HepG2 (cell line): ENCODE data around the gene MASP2. TPM values are rescaled to one million over a fixed set of nuclear protein-coding genes. Genes with fewer than 3 reads are reported as not detected.

Source experiments
- CBX2 ChIP-seq, 2 experiments: fragments of 200-600 bp in 1 of 2; sonication (generic); formaldehyde crosslinking in 1 of 2; IDR thresholded peaks; 2 replicates each; pipeline versions ENCODE4 v1.7.0 to v1.8.1; 2018 to 2022; ENCODE audit warnings: low read depth in 2 of 2, low read length in 1 of 2, mild to moderate bottlenecking in 1 of 2, missing genetic modification reagents in 1 of 2
- EHMT2 ChIP-seq: fragments of 200-600 bp; sonication (generic); IDR thresholded peaks from 2 replicates; pipeline ENCODE4 v1.7.0; 2017; ENCODE audit warnings: antibody characterized with exemption, low read depth, low read length, borderline replicate concordance
- KLF12 ChIP-seq: sonication (generic); formaldehyde crosslinking; IDR thresholded peaks from 2 replicates; pipeline ENCODE4 v1.4.0; 2020; ENCODE audit warnings: missing genetic modification reagents, borderline replicate concordance
- KLF13 ChIP-seq: sonication (generic); formaldehyde crosslinking; IDR thresholded peaks from 2 replicates; pipeline ENCODE4 v1.4.0; 2020; ENCODE audit warnings: mild to moderate bottlenecking, missing genetic modification reagents
- MTF2 ChIP-seq: sonication (generic); formaldehyde crosslinking; IDR thresholded peaks from 2 replicates; pipeline ENCODE4 v1.5.0; 2020; ENCODE audit warnings: missing genetic modification reagents, borderline replicate concordance
- MYNN ChIP-seq: sonication (generic); formaldehyde crosslinking; IDR thresholded peaks from 2 replicates; pipeline ENCODE4 v1.4.0; 2020; ENCODE audit warnings: mild to moderate bottlenecking, low read depth, missing genetic modification reagents
- MZF1 ChIP-seq: sonication (generic); formaldehyde crosslinking; IDR thresholded peaks from 2 replicates; pipeline ENCODE4 v1.8.1; 2023; ENCODE audit warnings: mild to moderate bottlenecking, missing genetic modification reagents, borderline replicate concordance
- PAWR ChIP-seq: sonication (generic); formaldehyde crosslinking; IDR thresholded peaks from 2 replicates; pipeline ENCODE4 v1.4.0; 2020; ENCODE audit warnings: missing genetic modification reagents, mild to moderate bottlenecking, borderline replicate concordance
- PAX8 ChIP-seq: sonication (generic); formaldehyde crosslinking; IDR thresholded peaks from 2 replicates; pipeline ENCODE4 v1.8.0; 2022; ENCODE audit warnings: mild to moderate bottlenecking, missing genetic modification reagents, borderline replicate concordance
- PITX1 ChIP-seq: sonication (generic); formaldehyde crosslinking; IDR thresholded peaks from 2 replicates; pipeline ENCODE4 v1.5.1; 2020; ENCODE audit warnings: mild to moderate bottlenecking, missing genetic modification reagents
- REL ChIP-seq: sonication (generic); formaldehyde crosslinking; conservative IDR thresholded peaks from 2 replicates; pipeline ENCODE4 v1.8.0; 2022; ENCODE audit warnings: mild to moderate bottlenecking, missing genetic modification reagents, moderate library complexity
- RFX3 ChIP-seq: IDR thresholded peaks from 2 replicates; pipeline ENCODE4 v1.6.1; 2016; ENCODE audit warnings: missing biosample characterization, missing genetic modification reagents
- RFXANK ChIP-seq: IDR thresholded peaks from 2 replicates; pipeline ENCODE4 v1.6.1; 2016
- TBP ChIP-seq: sonication (generic); formaldehyde crosslinking; IDR thresholded peaks from 2 replicates; pipeline ENCODE4 v1.5.0; 2020; ENCODE audit warnings: missing genetic modification reagents
- ZBTB1 ChIP-seq: sonication (generic); formaldehyde crosslinking; IDR thresholded peaks from 2 replicates; pipeline ENCODE4 v1.4.0; 2020; ENCODE audit warnings: missing genetic modification reagents, borderline replicate concordance
- ZNF382 ChIP-seq: sonication (generic); formaldehyde crosslinking; IDR thresholded peaks from 2 replicates; pipeline ENCODE4 v1.5.0; 2020; ENCODE audit warnings: missing genetic modification reagents, mild to moderate bottlenecking, borderline replicate concordance
- ZNF432 ChIP-seq: sonication (generic); formaldehyde crosslinking; IDR thresholded peaks from 2 replicates; pipeline ENCODE4 v1.5.0; 2020; ENCODE audit warnings: missing genetic modification reagents, mild to moderate bottlenecking, borderline replicate concordance
- ZNF556 ChIP-seq: sonication (generic); formaldehyde crosslinking; IDR thresholded peaks from 2 replicates; pipeline ENCODE4 v1.4.0; 2020; ENCODE audit warnings: mild to moderate bottlenecking, missing genetic modification reagents, borderline replicate concordance
- ZNF572 ChIP-seq: sonication (generic); formaldehyde crosslinking; IDR thresholded peaks from 2 replicates; pipeline ENCODE4 v1.5.1; 2020; ENCODE audit warnings: mild to moderate bottlenecking, missing genetic modification reagents
- polyA plus RNA-seq, 8 experiments: library from polyadenylated mRNA; depleted of rRNA in 3 of 8; stranded (reverse) in 7 of 8; unstranded in 1 of 8; fragments of >200 nt; fragmentation: Illumina TruSeq in 4 of 8; extraction: Trizol in 4 of 8; gene quantifications; 2 replicates each; pipeline versions ENCODE4 v1.2.1 to v1.2.3, GENCODE V29; 2011 to 2016; ENCODE audit warnings: low read depth in 4 of 8, missing spikeins in 1 of 8, mixed read lengths in 1 of 8; ENCODE audit not compliant: insufficient read depth in 1 of 8
- total RNA-seq, 5 experiments: library from RNA; depleted of rRNA; stranded (reverse); fragments of >200 nt; fragmentation: Illumina TruSeq; extraction: Trizol; gene quantifications; 2 replicates each; pipeline ENCODE4 v1.2.3, GENCODE V29; 2016; ENCODE audit warnings: low read depth in 1 of 5
- TF ChIP-seq, protein P1 (sequence below): sonication (generic); formaldehyde crosslinking; IDR thresholded peaks from 2 replicates; pipeline ENCODE4 v1.5.1; 2020; ENCODE audit warnings: mild to moderate bottlenecking, missing genetic modification reagents, borderline replicate concordance
- TF ChIP-seq, protein P2 (sequence below): sonication (generic); formaldehyde crosslinking; IDR thresholded peaks from 2 replicates; pipeline ENCODE4 v1.8.0; 2022; ENCODE audit warnings: mild to moderate bottlenecking, missing genetic modification reagents; ENCODE audit not compliant: insufficient replicate concordance
- TF ChIP-seq, protein P3 (sequence below): sonication (generic); formaldehyde crosslinking; IDR thresholded peaks from 2 replicates; pipeline ENCODE4 v1.4.0; 2020; ENCODE audit warnings: missing genetic modification reagents
- TF ChIP-seq, protein P4 (sequence below): sonication (generic); formaldehyde crosslinking; IDR thresholded peaks from 2 replicates; pipeline ENCODE4 v1.8.1; 2023; ENCODE audit warnings: mild to moderate bottlenecking, inconsistent platforms, moderate library complexity, missing genetic modification reagents, borderline replicate concordance

Gene MASP2
- total and polyA plus RNA-seq, 2 of the 13 experiments (the other 11 are each of a cell fraction or from before 2014, with no cell fraction given): 7.1 to 11.8 TPM

GRCh38 chr1:10980094-10980577 is 66.9 kb downstream of the MASP2 start (continued):
- TF ChIP-seq, protein P1, sequence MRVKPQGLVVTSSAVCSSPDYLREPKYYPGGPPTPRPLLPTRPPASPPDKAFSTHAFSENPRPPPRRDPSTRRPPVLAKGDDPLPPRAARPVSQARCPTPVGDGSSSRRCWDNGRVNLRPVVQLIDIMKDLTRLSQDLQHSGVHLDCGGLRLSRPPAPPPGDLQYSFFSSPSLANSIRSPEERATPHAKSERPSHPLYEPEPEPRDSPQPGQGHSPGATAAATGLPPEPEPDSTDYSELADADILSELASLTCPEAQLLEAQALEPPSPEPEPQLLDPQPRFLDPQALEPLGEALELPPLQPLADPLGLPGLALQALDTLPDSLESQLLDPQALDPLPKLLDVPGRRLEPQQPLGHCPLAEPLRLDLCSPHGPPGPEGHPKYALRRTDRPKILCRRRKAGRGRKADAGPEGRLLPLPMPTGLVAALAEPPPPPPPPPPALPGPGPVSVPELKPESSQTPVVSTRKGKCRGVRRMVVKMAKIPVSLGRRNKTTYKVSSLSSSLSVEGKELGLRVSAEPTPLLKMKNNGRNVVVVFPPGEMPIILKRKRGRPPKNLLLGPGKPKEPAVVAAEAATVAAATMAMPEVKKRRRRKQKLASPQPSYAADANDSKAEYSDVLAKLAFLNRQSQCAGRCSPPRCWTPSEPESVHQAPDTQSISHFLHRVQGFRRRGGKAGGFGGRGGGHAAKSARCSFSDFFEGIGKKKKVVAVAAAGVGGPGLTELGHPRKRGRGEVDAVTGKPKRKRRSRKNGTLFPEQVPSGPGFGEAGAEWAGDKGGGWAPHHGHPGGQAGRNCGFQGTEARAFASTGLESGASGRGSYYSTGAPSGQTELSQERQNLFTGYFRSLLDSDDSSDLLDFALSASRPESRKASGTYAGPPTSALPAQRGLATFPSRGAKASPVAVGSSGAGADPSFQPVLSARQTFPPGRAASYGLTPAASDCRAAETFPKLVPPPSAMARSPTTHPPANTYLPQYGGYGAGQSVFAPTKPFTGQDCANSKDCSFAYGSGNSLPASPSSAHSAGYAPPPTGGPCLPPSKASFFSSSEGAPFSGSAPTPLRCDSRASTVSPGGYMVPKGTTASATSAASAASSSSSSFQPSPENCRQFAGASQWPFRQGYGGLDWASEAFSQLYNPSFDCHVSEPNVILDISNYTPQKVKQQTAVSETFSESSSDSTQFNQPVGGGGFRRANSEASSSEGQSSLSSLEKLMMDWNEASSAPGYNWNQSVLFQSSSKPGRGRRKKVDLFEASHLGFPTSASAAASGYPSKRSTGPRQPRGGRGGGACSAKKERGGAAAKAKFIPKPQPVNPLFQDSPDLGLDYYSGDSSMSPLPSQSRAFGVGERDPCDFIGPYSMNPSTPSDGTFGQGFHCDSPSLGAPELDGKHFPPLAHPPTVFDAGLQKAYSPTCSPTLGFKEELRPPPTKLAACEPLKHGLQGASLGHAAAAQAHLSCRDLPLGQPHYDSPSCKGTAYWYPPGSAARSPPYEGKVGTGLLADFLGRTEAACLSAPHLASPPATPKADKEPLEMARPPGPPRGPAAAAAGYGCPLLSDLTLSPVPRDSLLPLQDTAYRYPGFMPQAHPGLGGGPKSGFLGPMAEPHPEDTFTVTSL (CRISPR knock-in tag): no peak
- TF ChIP-seq ZBTB1 (CRISPR knock-in tag) (no peak), MTF2 (CRISPR knock-in tag) (no peak), EHMT2 (no peak), RFX3 (CRISPR knock-in tag) (no peak), ZNF432 (CRISPR knock-in tag) (no peak), PAWR (CRISPR knock-in tag) (no peak), REL (CRISPR knock-in tag) (no peak), KLF13 (CRISPR knock-in tag) (no peak), PITX1 (no peak), TBP (CRISPR knock-in tag) (no peak), ZNF556 (CRISPR knock-in tag) (no peak), MYNN (no peak), ZNF382 (no peak), KLF12 (CRISPR knock-in tag) (no peak), PAX8 (CRISPR knock-in tag) (no peak), RFXANK (CRISPR knock-in tag) (no peak), MZF1 (CRISPR knock-in tag) (no peak), ZNF572 (no peak), CBX2 (IDR thresholded peaks at IDR 0.05; ENCODE audit: low read depth, low read length) (no peak), CBX2 (CRISPR knock-in tag; IDR thresholded peaks at IDR 0.05; ENCODE audit: low read depth) (no peak)
- TF ChIP-seq, protein P2, sequence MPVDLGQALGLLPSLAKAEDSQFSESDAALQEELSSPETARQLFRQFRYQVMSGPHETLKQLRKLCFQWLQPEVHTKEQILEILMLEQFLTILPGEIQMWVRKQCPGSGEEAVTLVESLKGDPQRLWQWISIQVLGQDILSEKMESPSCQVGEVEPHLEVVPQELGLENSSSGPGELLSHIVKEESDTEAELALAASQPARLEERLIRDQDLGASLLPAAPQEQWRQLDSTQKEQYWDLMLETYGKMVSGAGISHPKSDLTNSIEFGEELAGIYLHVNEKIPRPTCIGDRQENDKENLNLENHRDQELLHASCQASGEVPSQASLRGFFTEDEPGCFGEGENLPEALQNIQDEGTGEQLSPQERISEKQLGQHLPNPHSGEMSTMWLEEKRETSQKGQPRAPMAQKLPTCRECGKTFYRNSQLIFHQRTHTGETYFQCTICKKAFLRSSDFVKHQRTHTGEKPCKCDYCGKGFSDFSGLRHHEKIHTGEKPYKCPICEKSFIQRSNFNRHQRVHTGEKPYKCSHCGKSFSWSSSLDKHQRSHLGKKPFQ: no peak
- TF ChIP-seq, protein P3, sequence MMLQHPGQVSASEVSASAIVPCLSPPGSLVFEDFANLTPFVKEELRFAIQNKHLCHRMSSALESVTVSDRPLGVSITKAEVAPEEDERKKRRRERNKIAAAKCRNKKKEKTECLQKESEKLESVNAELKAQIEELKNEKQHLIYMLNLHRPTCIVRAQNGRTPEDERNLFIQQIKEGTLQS (CRISPR knock-in tag): no peak
- TF ChIP-seq, protein P4, sequence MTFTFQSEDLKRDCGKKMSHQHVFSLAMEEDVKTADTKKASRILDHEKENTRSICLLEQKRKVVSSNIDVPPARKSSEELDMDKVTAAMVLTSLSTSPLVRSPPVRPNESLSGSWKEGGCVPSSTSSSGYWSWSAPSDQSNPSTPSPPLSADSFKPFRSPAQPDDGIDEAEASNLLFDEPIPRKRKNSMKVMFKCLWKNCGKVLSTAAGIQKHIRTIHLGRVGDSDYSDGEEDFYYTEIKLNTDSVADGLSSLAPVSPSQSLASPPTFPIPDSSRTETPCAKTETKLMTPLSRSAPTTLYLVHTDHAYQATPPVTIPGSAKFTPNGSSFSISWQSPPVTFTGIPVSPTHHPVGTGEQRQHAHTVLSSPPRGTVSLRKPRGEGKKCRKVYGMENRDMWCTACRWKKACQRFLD (CRISPR knock-in tag): no peak
